ENCODE measurements around the gene JPH3. TPM values are rescaled to one million over a fixed set of nuclear protein-coding genes. Genes with fewer than 3 reads are reported as not detected.

Gene JPH3
- total and polyA plus RNA-seq, 12 donors: 0.06 to 0.79 (median 0.10) TPM; not detected in 6

- DNase-seq (no peak), ATAC-seq (no peak)
- H3K36me3 ChIP-seq: no peaks in the 10 kb centered on the region
- intact Hi-C loops (cut with DNase I): no loop called here
- no peak for TF ChIP-seq CTCF (IDR thresholded peaks at IDR 0.05)
- no peaks in the 10 kb centered on the region for H3K9me3 ChIP-seq
- peaks cover 0 to 40% (median 12%) of the 10 kb centered on the region in 7 donors for H3K27me3 ChIP-seq
- H3K27ac ChIP-seq: no peak overlapping the region
- 67 to 72% methylated on average over 21 of the region's 21 CpGs for WGBS, 2 donors
- no peak overlapping the region for H3K4me3 ChIP-seq
- no peaks in the 10 kb centered on the region for H3K4me1 ChIP-seq
These were observed 67.4 kb downstream of the JPH3 start for GRCh38 chr16:87669672-87670071.

- intact Hi-C loops (cut with DNase I): no loop called here
- Histone ChIP-seq H3K4me1 (no peaks in the 10 kb centered on the region), H3K4me3 (no peak overlapping the region), H3K36me3 (no peaks in the 10 kb centered on the region), H3K27ac (no peak overlapping the region), H3K9me3 (no peaks in the 10 kb centered on the region), H3K27me3 (peaks cover 0 to 37% (median 12%) of the 10 kb centered on the region in 7 donors)
- TF ChIP-seq CTCF (IDR thresholded peaks at IDR 0.05): no peak
- ATAC-seq (no peak), DNase-seq (no peak)
- 89 to 94% methylated on average over 13 of the region's 13 CpGs for WGBS, 2 donors
These were observed 68.9 kb downstream of the JPH3 start for GRCh38 chr16:87671221-87671620.

DNA sequence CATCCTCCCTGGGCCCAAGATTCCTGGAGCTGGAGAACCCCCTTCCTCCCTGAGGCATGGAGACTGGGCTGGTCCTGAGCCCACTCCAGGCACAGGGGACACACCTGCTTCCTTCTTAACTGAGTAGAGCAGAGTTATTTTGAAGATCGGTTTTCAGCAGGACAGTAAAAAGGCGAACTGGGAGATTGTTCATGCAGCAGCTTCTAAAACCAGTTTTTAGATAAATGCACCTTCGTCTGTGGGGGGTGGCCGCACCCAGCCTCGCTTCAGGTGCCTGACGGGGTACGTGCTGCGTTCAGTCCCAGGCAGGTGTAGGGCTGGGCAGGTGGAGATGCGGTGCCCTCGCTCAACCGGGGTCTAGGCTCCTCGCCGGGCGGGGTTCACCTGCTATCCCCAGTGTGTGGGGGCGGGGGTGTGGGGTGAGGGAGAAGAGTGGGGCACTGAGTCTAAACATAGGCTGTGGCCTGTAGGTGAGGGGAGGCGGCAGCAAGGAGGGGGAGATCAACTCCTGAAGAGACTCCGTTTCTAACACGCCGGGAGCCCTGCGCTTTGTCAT is 69.5 kb downstream of the JPH3 start:
- DNase-seq (no peak), ATAC-seq (no peak)
- Histone ChIP-seq H3K9me3 (no peaks in the 10 kb centered on the region), H3K36me3 (no peaks in the 10 kb centered on the region), H3K27me3 (peaks cover 0 to 37% (median 9%) of the 10 kb centered on the region in 7 donors), H3K4me1 (no peaks in the 10 kb centered on the region), H3K4me3 (no peak overlapping the region), H3K27ac (no peak overlapping the region)
- TF ChIP-seq CTCF (IDR thresholded peaks at IDR 0.05): no peak
- intact Hi-C loops (cut with DNase I): no loop called here
- WGBS, 2 donors: 84 to 89% methylated on average over 20 of the region's 20 CpGs

DNA sequence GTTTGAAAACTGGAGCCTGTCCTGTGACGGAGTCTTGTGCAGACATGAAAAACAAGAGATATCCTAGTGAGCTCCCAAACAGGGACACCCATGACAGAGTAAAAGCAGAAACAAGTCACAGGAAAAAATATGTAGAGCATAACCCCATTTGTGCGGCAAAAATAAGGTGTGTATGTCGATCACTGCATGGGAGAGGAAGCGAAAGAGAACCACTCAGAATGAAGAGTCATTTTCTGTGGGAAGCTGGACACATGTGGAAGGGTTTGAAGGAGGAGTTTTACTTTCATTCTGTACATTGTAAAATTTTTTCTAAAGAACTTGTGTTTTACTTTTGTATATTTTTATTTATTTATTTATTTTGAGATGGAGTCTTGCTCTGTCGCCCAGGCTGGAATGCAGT is 72.1 kb downstream of the JPH3 start:
- 86 to 89% methylated on average over 5 of the region's 5 CpGs for WGBS, 2 donors

More for the DNA sequence above, 72.1 kb downstream of the JPH3 start:
- H3K4me3 ChIP-seq: no peak overlapping the region
- no peaks in the 10 kb centered on the region for H3K9me3 ChIP-seq
- H3K27me3 ChIP-seq: peaks cover 0 to 18% (median 0%) of the 10 kb centered on the region in 7 donors
- H3K4me1 ChIP-seq: no peaks in the 10 kb centered on the region
- TF ChIP-seq CTCF (IDR thresholded peaks at IDR 0.05): no peak
- H3K27ac ChIP-seq: no peak overlapping the region
- intact Hi-C loops (cut with DNase I): no loop called here
- no peak for ATAC-seq
- no peaks in the 10 kb centered on the region for H3K36me3 ChIP-seq
- no peak for DNase-seq

All from heart right ventricle (tissue), 16 donors.